Endothelial cell of umbilical vein (primary cell): ENCODE data around the gene MGP. TPM values are rescaled to one million over a fixed set of nuclear protein-coding genes. Genes with fewer than 3 reads are reported as not detected.

ENCODE experiments used
- BruUV-seq: library from RNA; stranded (reverse); fragments of 400-500 nt; replicated peaks from 2 replicates; lab custom pipeline; 2021; lab: Mats Ljungman, UMichigan
- CTCF ChIA-PET: fragments of 300-600, 350-600 bp; sonication (Branson Sonifier 250); formaldehyde crosslinking; loops from one replicate; lab custom pipeline; 2021; ENCODE audit warnings: antibody characterized with exemption, inconsistent platforms; lab: Charles Lee
- POLR2A ChIA-PET: fragments of 300-600, 350-600 bp; sonication (Branson Sonifier 250); formaldehyde crosslinking; loops from one replicate; lab custom pipeline; 2021; ENCODE audit warnings: antibody characterized with exemption, inconsistent platforms; lab: Charles Lee
- DNase-seq: peaks from one replicate; pipeline ENCODE4 v3.0.0-alpha.2; 2011; ENCODE audit warnings: low read depth, low spot score
- FAIRE-seq: peaks from 2 replicates; lab custom pipeline; 2011; peaks lifted over from hg19 to GRCh38; lab: Jason Lieb, UNC
- H2AFZ ChIP-seq: 2 replicates; pipeline ENCODE4 v1.6.0; 2012; ENCODE audit warnings: low read depth, low read length, control low read depth, inconsistent platforms
- H3K27ac ChIP-seq: 2 replicates; pipeline ENCODE4 v1.5.1; 2011; ENCODE audit warnings: low read depth, mild to moderate bottlenecking, control low read depth, low read length, moderate library complexity; ENCODE audit not compliant: insufficient read depth
- H3K27me3 ChIP-seq, 2 experiments: 2 replicates each; pipeline versions ENCODE4 v1.6.0 to v1.6.1; 2011; ENCODE audit warnings: low read length in 2 of 2, mixed read lengths in 1 of 2; ENCODE audit not compliant: control insufficient read depth in 2 of 2, insufficient read depth in 2 of 2
- H3K36me3 ChIP-seq, 2 experiments: 2 replicates in 1 of 2; 3 replicates in 1 of 2; pipeline ENCODE4 v1.5.1; 2011; ENCODE audit warnings: low read length in 2 of 2, mild to moderate bottlenecking in 1 of 2, moderate library complexity in 1 of 2; ENCODE audit not compliant: control insufficient read depth in 2 of 2, insufficient read depth in 2 of 2; ENCODE audit errors: extremely low read depth in 1 of 2
- H3K4me1 ChIP-seq: 3 replicates; pipeline ENCODE4 v1.5.1; 2011; ENCODE audit warnings: mild to moderate bottlenecking, low read length; ENCODE audit not compliant: control insufficient read depth, insufficient read depth; ENCODE audit errors: extremely low read depth
- H3K4me2 ChIP-seq: 2 replicates; pipeline ENCODE4 v1.6.1; 2011; ENCODE audit warnings: low read length, control low read depth, mixed read lengths; ENCODE audit not compliant: insufficient read depth
- H3K4me3 ChIP-seq, 3 experiments: fragments of 200-600 bp in 1 of 3; sonication (generic), shearing (Covaris generic) in 1 of 3; replicated peaks in 1 of 3; 2 replicates each; pipeline ENCODE4 v1.5.1; 2011 to 2016; ENCODE audit warnings: control low read depth in 3 of 3, low read length in 3 of 3, mild to moderate bottlenecking in 2 of 3, inconsistent platforms in 1 of 3, low read depth in 1 of 3, moderate library complexity in 1 of 3; ENCODE audit not compliant: insufficient read depth in 1 of 3
- H3K79me2 ChIP-seq: 2 replicates; pipeline ENCODE4 v1.6.0; 2012; ENCODE audit warnings: low read length, inconsistent platforms; ENCODE audit not compliant: control insufficient read depth, insufficient read depth
- H3K9ac ChIP-seq: replicated peaks from 2 replicates; pipeline ENCODE3; 2011; ENCODE audit warnings: low read length, control low read depth; ENCODE audit not compliant: insufficient read depth; ENCODE audit errors: extremely low read depth
- H3K9me1 ChIP-seq: replicated peaks from 3 replicates; pipeline ENCODE4 v1.6.0; 2011; ENCODE audit warnings: mild to moderate bottlenecking, low read length; ENCODE audit not compliant: control insufficient read depth, insufficient read depth; ENCODE audit errors: extremely low read depth
- H3K9me3 ChIP-seq: replicated peaks from 2 replicates; pipeline ENCODE4 v1.5.1; 2012; ENCODE audit warnings: low read length, inconsistent platforms; ENCODE audit not compliant: control insufficient read depth, insufficient read depth
- H4K20me1 ChIP-seq: replicated peaks from 2 replicates; pipeline ENCODE3; 2011; ENCODE audit warnings: mild to moderate bottlenecking, low read length; ENCODE audit not compliant: control insufficient read depth, insufficient read depth; ENCODE audit errors: extremely low read depth
- CTCF ChIP-seq, 2 donors: IDR thresholded peaks; 1 replicate in 1 of 2; 2 replicates in 1 of 2; pipeline ENCODE4 v1.5.1; 2011; ENCODE audit warnings: low read length in 2 of 2, mild to moderate bottlenecking in 2 of 2, moderate library complexity in 2 of 2, control low read depth in 1 of 2, inconsistent platforms in 1 of 2, low read depth in 1 of 2; ENCODE audit not compliant: insufficient read depth in 1 of 2; ENCODE audit errors: extremely low read depth in 1 of 2
- EZH2 ChIP-seq: IDR thresholded peaks from 2 replicates; pipeline ENCODE4 v1.6.1; 2012; ENCODE audit warnings: borderline replicate concordance, low read depth, mild to moderate bottlenecking, moderate library complexity, low read length, inconsistent platforms; ENCODE audit not compliant: severe bottlenecking
- FOS ChIP-seq: IDR thresholded peaks from 2 replicates; pipeline ENCODE4 v1.6.1; 2011; ENCODE audit warnings: mild to moderate bottlenecking, low read length, moderate library complexity, borderline replicate concordance; ENCODE audit not compliant: insufficient read depth
- GATA2 ChIP-seq: IDR thresholded peaks from 2 replicates; pipeline ENCODE4 v1.7.0; 2011; ENCODE audit warnings: low read depth, mild to moderate bottlenecking, moderate library complexity, mixed read lengths, low read length; ENCODE audit not compliant: insufficient read length, insufficient read depth
- JUN ChIP-seq: IDR thresholded peaks from 2 replicates; pipeline ENCODE4 v1.6.1; 2011; ENCODE audit warnings: borderline replicate concordance, low read depth; ENCODE audit not compliant: insufficient read length, insufficient read depth
- MYC ChIP-seq: IDR thresholded peaks from one replicate; pipeline ENCODE4 v1.6.1; 2011; ENCODE audit warnings: mild to moderate bottlenecking, low read depth, low read length
- POLR2A ChIP-seq: IDR thresholded peaks from 2 replicates; pipeline ENCODE4 v1.6.1; 2012; ENCODE audit warnings: low read depth, mild to moderate bottlenecking, control low read depth, low read length
- POLR2AphosphoS5 ChIP-seq: IDR thresholded peaks from 2 replicates; pipeline ENCODE4 v1.6.1; 2012; ENCODE audit warnings: low read depth, mild to moderate bottlenecking, control low read depth, low read length, moderate library complexity; ENCODE audit not compliant: insufficient read depth
- dilution Hi-C: fragments of 300-500 bp; cut with MboI; formaldehyde crosslinking; loops from one replicate; pipeline ENCODE4 v1.15.0; 2019; ENCODE audit warnings: low sequenced_read_pairs; ENCODE audit not compliant: extremely low pct_ligation_motif_present
- intact Hi-C: fragments of 100-400 bp; cut with micrococcal nuclease; formaldehyde crosslinking; loops from one replicate; pipeline ENCODE4 v1.10.0; 2022
- polyA plus RNA-seq, 4 experiments: library from polyadenylated mRNA; depleted of rRNA in 3 of 4; stranded (reverse) in 3 of 4; unstranded in 1 of 4; fragments of >200 nt; gene quantifications; 2 replicates each; pipeline versions ENCODE4 v1.2.1 to v1.2.3, GENCODE V29; 2011 to 2012; ENCODE audit warnings: missing spikeins in 1 of 4
- total RNA-seq: library from RNA; stranded (reverse); gene quantifications from 2 replicates; pipeline ENCODE4 v1.2.3, GENCODE V29; 2021
- TF ChIP-seq, protein P1 (sequence below): IDR thresholded peaks from 2 replicates; pipeline ENCODE4 v1.6.1; 2011; ENCODE audit not compliant: insufficient read depth, insufficient read length

The MGP gene
- total and polyA plus RNA-seq, 2 donors (not counting 3 experiments of a cell fraction or from before 2014, with no cell fraction given): 284 to 479 TPM

GRCh38 chr12:14923944-14924343 is 38.3 kb upstream of the MGP start:
- Histone ChIP-seq H3K9me3 (no peaks in the 10 kb centered on the region), H3K27ac (no peak overlapping the region), H3K9ac (no peak overlapping the region), H3K79me2 (no peaks in the 10 kb centered on the region), H4K20me1 (no peaks in the 10 kb centered on the region), H3K27me3 (no peaks in the 10 kb centered on the region), H3K4me3 (no peak overlapping the region), H2AFZ (no peak overlapping the region), H3K9me1 (no peaks in the 10 kb centered on the region), H3K4me2 (no peak overlapping the region), H3K4me1 (no peaks in the 10 kb centered on the region), H3K36me3 (no peaks in the 10 kb centered on the region)
- TF ChIP-seq GATA2 (no peak), FOS (no peak)
- FAIRE-seq (no peak), DNase-seq (no peak)
- POLR2A ChIA-PET: no interaction called here
- no TSS peak for BruUV-seq
- CTCF ChIA-PET: no interaction called here
- dilution Hi-C loops: no loop called here
- intact Hi-C loops: no loop called here

GRCh38 chr12:14921218-14921617 is 35.6 kb upstream of the MGP start:
- ChIA-PET POLR2A (no interaction called here), CTCF (interaction anchor here (1.1 kb wide), 2 partner anchors 75 to 110 kb away, joined by 3 to 4 read pairs; no protein-coding TSS in a partner anchor)
- Histone ChIP-seq H3K4me3 (no peak overlapping the region), H3K9me3 (no peaks in the 10 kb centered on the region), H3K36me3 (no peaks in the 10 kb centered on the region), H3K4me1 (no peaks in the 10 kb centered on the region), H3K27me3 (no peaks in the 10 kb centered on the region), H3K27ac (no peak overlapping the region), H3K4me2 (no peak overlapping the region), H4K20me1 (no peaks in the 10 kb centered on the region), H3K9me1 (no peaks in the 10 kb centered on the region), H3K79me2 (no peaks in the 10 kb centered on the region), H3K9ac (no peak overlapping the region), H2AFZ (no peak overlapping the region)
- TF ChIP-seq POLR2A: no peak
- no peak for TF ChIP-seq JUN
- TF ChIP-seq, protein P1, sequence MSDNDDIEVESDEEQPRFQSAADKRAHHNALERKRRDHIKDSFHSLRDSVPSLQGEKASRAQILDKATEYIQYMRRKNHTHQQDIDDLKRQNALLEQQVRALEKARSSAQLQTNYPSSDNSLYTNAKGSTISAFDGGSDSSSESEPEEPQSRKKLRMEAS: no peak
- TF ChIP-seq POLR2AphosphoS5: no peak
- TF ChIP-seq CTCF (IDR thresholded peaks at IDR 0.05; ENCODE audit: extremely low read depth in 1 of 2, insufficient read depth in 1 of 2, low read depth in 1 of 2, low read length in 2 of 2): no peak
- no peak for TF ChIP-seq MYC
- no peak for TF ChIP-seq EZH2
- TF ChIP-seq GATA2: no peak
- TF ChIP-seq FOS: no peak
- DNase-seq (no peak), FAIRE-seq (no peak)
- BruUV-seq: no TSS peak
- intact Hi-C loops: no loop called here
- dilution Hi-C loops: no loop called here
